HT1080 (cell line): ENCODE results near the gene HSBP1L1. TPM values are rescaled to one million over a fixed set of nuclear protein-coding genes. Genes with fewer than 3 reads are reported as not detected.

ENCODE experiments used
- DNase-seq: peaks from one replicate; pipeline ENCODE4 v3.0.0-alpha.2; 2015; ENCODE audit warnings: low read depth
- total RNA-seq: library from RNA; depleted of rRNA; stranded (reverse); fragments of >200 nt; shearing (Covaris generic); gene quantifications from 2 replicates; pipeline ENCODE4 v1.2.3, GENCODE V29; 2014

Gene HSBP1L1
- total RNA-seq, 1 experiment from 2014 or later = not detected

DNA sequence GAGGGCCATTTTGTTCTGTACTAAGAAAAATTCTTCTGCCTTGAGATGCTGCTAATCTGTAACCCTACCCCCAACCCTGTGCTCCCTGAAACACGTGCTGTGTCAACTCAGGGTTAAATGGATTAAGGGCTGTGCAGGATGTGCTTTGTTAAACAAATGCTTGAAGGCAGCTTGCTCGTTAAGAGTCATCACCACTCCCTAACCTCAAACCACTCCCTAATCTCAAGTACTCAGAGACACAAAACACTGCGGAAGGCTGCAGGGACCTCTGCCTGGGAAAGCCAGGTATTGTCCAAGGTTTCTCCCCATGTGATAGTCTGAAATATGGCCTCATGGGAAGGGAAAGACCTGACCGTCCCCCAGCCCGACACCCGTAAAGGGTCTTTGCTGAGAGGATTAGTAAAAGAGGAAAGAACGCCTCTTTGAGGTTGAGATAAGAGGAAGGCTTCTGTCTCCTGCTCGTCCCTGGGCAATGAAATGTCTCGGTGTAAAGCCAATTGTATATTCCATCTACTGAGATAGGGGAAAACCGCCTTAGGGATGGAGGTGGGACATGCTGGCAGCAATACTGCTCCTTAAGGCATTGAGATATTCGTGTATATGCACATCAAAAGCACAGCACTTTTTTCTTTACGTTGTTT, 4.2 kb upstream of the HSBP1L1 start:
- peak; percentile 65 for DNase-seq

DNA sequence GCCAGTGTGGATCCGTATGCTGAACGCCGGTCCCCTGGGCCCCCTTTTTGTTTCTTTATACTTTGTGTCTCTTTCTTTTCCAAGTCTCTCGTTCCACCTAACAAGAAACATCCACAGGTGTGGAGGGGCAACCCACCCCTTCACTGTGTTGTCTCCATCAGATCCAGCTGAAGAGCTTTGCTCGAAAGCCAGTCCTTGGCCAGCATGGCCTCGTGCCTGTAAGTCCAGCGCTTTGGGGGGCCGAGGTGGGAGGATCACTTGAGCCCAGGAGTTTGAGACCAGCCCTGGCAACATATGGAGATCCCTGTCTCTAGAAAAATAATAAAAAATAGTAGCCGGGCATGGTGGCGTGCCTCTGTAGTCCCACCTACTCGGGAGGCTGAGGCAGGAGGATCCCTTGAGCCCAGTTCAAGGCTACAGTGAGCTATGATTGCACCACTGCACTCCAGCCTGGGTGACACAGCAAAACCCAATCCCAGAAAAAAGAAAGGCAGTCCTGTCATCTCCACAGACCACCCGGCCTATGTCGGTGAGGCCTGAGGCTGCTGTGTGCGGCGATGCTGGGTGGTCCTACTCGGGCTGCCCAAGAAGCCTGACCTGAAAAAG, 3.4 kb upstream of the HSBP1L1 start:
- no peak for DNase-seq

DNA sequence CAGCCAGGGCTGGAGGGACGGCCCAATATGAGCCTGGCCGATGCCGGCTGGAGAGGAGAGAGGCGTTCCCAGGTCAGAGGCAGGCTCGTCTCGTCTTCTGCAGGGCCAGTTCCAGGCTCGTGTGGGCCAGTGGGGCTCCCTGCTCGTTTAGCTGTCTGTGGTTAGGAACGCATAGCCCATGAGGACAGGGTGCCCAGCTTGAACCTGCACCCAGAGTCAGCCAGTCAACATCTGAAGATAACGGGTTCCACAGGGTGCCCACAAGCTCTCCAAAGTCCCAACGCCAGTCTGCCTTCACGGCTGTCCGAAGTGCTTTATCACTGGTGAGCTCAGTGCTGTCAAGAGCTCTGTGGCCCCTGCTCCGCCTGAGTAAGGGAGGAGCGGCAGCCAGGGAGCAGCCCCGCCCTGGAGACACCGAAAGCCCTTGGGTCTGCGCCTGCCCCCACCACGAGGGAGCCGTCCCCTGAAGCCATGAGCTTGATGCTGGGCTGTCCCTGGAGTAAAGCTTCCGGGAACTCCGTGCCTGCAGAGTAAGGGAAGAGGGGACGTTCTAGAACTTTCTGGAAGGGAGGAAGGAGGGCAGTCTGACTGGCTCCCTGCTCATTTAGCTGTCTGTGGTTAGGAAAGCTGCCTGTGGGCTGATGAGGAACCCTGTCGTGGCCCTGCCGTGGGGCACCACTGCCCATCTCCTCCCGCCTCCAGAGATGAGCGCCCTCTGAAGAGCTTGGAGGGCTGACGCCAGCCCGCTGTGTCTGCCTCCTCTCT, 2.7 kb upstream of the HSBP1L1 start:
- DNase-seq = no peak

DNA sequence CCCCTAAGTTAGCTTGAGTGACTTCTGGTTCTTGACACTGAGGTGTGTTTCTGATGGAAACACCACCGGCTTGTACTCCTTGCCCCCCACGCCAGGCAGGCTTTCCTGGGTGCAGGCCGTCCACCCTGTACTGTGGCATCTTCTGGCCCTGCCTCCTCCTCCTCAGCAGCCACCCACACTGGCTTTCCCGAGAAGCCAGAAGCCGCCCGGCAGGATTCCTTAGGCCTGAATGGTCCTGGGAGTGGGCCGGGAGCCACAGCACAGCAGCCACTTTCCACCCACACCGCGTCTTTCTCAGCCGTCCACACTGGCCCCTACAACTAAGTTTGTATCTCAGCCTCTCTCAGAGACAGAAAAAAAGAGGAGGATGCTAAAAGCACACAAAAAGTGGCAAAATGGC, 2.1 kb upstream of the HSBP1L1 start:
- DNase-seq = no peak

DNA sequence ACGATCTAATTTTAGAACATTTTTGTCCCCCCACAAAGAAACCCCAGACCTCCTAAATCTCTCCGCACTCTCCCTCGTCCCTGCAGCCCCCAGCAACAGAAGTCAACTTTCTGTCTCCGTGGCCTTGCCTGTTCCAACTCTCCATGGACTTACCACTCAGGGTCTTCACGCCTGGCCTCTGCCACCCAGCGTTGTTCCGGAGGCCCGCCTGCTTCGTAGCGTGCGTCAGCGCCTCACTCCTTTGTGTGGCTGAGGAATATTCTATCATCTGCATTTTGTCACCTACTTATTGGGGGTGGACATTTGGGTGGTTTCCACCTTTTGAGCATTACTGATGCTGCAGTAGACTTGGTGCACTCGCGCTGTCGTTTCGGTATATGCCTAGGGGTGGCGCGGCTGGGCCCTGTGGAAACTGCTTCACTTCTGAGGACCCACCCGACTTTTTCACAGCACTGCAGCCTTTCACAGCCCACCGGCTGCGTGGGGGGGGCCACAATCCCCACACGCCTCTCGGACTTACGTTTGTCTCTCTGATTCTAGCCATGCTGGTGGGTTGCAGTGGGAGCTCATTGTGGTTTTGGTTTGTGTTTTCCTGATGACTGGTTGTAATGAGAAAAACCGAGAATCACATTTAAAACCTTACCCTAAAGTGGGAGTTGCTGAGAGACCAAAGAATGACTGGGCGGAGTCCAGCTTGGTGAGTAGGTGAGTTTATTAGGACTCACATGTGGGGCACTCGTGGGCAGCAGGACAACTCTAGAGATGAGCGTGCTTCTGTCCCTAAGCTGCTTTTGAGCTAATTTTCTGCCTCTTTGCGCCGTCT, 1.4 kb upstream of the HSBP1L1 start:
- DNase-seq = no peak

DNA sequence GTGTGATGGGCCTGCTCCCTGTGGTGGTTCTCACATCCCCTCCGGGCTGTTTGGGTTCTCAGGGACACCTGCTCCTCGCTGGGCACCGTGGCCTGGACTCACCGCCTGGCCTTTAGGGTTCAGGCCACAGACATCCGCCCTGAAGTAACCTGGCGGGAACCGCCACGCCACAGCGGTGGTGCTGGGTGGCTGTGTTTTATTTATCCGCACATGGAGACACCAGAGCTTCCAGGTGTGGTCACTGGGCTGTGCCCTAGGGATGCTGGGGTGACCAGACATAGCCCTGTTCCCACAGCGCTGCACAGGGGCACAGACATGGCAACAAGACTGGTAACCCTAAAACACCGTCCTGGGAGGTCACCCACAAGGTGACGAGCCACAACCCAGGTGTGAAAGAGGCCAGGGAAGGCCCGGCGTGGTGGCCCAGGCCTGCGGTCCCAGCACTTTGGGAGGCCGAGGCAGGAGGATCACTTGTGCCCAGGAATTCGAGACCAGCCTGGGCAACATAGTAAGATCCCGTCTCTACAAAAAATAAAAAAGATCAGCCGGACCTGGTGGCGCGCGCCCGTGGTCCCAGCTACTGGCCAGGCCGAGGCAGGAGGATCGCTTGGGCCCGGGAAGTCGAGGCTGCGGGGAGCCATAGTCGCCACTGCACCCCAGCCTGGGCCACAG, 649 bp upstream of the HSBP1L1 start:
- no peak for DNase-seq

DNA sequence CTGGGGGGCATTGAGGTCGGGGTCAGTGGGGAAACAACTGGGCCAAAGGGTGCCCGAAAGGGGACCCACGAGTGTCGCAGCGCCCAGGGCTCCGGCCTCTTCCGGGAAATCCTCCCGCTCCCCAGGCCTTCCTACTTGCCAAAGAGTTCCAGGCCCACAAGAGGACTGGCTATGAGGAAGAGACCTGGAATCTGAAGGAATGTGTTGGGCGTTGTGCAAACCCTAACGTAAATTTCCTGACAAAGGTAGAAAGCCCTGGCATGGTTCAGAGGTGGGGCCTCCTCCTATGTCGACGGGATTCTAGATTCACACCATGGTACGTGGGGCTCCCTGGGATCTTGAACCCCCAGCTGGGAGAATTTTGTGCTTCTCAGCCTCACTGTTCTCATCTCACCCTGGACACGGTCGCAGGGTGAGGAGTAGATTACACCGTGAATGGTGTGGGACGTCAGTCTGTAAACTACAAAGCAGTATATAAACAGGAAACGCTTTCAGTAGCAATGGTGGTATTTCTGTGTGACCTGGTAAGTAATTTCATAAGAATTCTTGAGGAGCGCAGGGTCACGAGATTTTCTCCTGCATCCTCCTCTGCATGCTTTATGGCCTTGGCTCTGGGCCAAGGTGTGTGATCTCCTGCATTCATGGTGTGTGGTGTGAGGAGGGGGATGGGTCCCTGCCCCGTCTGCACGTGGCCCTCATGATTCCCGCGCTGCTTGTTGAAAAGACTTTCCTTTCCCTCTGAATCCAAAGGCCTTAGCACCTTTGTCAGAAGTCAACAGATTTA, 868 bp downstream of the HSBP1L1 start:
- no peak for DNase-seq

DNA sequence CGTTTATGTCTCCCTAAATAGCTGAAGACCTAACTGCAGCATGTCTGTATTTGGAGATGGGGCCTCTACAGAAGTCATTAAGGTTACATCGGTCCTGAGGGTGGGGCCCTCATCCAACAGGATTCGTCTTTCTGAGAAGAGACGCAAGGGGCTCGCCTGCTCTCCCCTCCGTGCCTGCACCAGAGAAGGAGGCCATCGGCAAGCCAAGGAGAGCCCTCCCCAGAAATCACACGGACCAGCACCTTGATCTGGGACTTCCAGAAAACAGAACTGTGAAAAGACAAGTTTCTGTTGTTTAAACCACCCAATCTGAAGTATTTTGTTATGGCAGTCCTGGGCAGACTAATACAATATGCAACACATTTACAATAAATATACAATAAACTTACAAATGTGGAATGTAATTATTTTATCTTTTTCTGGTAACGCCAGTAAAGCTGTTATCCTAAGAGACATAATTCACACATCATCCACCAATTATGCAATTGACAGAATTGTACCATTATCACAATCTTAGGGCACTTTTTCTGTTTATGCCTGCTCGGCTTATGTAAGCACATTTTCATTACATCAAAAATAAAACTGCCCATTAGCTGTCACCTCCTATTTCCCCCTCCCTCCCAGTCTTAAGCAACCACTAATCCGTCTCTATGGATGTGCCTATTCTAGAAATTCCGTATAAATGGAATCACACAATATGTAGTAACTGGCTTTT, 6.1 kb downstream of the HSBP1L1 start:
- no peak for DNase-seq

DNA sequence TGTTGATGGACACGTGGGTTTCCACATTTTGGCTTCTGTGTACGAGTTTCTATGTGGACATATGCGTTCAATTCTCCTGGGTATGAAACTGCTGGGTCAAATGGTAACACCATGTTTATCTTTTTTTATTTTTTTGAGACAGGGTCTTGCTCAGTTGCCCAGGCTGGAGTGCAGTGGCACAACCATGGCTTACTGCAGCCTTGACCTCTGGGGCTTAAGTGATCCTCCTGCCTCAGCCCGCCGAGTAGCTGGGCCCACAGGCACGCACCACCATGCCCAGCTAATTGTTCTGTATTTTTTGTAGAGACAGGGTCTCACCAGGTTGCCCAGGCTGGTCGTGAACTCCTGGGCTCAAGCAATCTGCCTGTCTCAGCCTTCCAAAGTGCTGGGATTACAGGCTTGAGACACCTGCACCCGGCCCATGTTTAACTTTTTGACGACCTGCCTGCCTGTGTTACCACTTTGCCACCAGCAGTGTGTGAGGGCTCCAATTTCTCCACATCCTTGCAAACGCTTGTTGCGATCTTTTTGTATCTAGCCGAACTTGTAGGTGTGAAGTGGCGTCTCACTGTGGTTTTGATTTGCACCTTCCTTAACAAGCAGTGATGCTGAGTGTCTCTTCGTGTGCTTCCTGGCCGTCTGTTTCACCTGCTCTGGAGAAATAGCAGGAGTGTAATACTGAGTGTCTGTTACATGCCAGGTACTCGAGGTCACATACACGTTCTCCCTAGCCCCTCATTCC, 6.9 kb downstream of the HSBP1L1 start:
- DNase-seq = no peak

DNA sequence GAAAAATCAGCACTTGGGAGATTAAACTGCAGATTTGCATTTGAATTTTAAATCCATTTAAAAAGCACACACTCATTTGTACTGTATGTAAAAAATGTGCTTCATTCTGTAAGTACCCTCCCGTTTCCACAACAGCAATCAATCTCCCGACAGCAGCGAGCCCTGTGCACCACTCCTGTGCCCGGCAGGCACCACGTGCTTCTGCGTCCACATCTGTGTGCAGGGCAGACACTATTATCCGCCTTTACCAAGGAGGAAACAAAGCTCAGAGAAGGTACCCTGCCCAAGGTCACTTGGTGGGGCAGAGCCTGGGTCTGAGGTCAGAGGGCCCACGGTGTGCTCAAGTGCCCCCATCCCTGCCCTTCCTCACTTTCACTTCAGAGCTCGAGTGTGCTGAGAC, 7.5 kb downstream of the HSBP1L1 start:
- DNase-seq = no peak

DNA sequence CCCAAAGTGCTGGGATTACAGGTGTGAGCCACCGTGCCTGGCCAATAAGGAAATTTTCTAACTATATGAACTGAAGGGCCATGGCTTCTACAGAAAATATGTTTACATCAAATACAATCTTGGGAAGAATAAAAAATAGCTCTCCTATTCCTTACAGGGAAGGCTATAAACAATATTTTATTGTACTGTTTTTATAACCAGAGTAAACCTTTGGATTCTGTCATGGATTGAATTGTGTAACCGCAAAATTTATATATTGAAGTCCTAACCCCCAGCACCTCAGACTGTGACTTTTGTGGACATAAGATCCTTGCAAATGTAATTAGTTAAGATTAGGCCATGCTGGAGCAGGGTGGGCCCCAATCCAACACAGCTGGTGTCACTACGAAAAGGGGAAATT, 8.3 kb downstream of the HSBP1L1 start:
- no peak for DNase-seq

DNA sequence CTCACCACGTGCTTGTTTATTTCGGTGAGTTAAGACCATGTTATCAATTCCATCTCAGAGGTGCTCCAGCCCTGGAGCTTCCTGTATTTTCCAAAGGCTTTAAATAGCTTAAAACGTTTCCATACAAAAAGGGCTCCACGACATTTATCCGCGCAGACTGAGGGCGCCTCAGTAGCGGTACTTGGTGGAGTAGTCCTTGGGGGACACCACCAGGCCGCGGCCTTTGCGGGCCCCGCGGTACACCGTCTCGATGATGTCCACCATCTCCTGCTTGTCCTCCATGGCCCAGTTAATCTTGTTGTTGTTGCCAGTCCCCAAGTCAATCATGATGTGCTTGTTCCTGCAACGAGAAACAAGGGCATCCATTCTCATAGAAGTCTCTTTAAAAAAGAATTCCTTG, 9.1 kb downstream of the HSBP1L1 start:
- DNase-seq = no peak

DNA sequence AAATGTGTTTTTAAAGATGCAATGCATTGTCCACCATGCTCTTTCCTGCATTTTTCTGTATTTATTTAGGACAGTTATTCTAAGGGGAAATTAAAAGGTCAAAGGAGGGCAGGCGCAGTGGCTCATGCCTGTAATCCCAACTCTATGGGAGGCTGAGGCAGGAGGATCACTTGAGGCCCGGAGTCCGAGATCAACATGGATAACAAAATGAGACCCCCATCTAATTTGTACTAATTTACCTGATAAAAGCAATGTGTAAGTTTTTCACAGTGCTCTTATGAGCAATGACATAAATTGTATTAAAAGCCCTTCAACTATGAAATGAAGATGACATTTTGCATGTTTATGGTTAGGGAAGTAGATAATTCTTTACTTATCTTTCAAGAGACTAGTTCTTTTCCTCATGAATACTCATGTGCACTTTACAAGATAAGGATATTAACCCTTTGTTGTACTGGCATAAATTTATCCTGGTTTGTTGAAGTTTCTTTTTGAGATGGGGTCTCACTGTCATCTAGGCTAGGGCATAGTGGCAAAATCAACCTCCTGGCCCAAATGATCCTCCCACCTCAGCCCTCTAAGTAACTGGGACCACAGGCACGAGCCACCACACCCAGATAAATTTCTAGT, 9.7 kb downstream of the HSBP1L1 start:
- DNase-seq = no peak

DNA sequence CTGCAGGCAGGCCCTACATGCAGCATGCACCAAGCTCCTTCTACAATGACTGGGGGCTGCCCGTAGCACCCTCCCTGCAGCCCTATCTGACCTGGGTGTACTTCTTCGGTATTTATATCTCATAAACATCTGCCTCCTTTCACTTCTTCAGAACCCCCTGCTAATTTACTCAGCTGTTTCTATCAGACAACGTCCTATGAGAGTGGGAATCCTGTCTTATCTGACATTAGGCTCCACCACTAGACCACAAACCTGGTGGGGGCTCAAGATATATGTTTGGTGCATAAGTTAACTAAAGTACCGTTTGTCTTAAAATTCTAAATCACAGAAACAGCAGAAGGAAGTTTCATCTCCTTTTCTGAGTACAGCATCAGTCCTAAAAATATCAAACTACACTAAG, 10.6 kb downstream of the HSBP1L1 start:
- DNase-seq = no peak

DNA sequence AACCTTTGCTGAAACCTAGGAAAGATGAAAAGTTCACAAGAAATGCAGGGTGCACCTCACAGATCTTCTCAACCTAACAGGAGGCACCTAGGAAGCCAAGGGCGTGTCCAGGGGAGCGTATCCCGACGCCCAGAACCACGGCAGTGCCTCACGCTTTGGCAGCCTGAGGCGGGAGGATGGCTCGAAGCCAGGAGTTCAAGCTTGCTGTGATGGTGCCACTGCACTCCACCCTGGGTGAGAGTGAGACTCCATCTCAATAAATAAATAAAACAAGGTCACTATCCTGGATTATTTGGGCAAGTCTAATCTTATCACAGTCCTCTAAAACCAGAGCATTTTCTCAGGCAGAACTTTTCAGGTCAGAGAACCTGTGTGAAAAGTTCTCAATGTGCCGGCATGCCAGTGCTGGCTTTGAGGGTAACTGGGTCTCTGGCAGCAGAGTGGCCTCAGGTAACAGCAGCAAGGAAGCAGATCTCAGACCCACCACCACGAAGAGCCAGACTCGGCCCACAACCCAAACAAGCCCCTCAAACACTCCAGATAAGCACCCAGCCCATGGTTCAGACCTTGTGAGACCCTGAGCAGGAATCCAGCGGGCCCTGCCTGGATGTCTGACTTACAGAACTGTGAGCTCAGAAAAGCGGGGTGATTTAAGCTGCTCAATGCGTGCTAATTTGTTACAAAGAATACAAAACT, 11.7 kb downstream of the HSBP1L1 start:
- DNase-seq = no peak

DNA sequence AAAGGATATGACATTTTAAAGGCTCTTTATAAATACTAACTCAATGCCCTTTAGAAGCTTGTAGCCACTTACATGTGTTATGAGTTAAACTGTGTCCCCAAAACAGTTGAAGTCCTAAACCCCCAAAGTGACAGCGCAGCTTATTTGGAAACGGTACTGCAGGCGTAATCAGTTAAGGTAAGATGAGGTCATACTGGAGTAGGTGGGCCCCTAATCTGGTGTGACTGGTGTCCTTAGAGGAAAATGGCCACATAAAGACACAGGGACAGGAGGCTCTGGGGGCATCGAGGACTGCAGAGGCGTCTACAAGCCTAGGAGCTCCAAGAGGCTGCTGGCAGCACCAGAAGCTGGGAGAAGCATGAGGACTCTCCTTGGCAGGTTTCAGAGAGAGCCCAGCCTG, 15.4 kb downstream of the HSBP1L1 start:
- DNase-seq = no peak

DNA sequence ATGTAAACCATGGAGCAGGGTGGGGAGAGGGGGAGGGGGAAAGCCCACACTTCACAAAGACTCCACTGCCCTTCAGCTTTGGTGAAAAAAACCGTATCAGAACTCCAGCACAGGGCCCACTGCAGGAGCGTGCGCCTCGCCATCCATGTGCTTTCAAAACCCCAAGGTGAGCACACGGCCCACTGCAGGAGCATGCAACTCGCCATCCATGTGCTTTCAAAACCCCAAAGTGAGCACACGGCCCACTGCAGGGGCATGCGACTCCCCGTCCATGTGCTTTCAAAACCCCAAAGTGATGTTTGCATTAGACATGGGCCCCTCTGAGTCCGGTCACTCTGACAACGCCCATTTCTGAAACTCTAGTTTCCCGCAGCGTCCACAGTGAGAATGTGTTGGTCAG, 16.1 kb downstream of the HSBP1L1 start:
- no peak for DNase-seq

DNA sequence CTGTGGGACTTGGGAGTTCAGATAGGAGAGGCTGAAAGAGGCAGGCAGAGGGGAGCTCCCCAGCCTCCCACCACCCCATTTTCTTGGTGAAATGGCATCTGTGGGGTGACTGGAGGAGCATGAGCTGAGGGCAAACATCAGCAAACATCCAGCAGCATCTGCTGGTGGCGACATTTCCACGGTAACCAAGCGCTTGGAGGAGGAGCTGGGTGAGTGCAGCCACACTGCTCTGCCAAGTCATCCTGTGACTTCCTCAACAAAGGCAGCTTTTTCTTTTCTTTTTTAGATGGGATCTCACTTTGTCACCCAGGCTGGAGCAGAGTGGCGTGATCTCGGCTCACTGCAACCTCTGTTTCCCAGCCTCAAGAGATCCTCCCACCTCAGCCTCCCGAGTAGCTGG, 18.3 kb downstream of the HSBP1L1 start:
- peak; percentile 22 for DNase-seq
